ENCODE results near the gene RNF14. TPM values are rescaled to one million over a fixed set of nuclear protein-coding genes. Genes with fewer than 3 reads are reported as not detected.

The RNF14 gene
- total and polyA plus RNA-seq, 10 of the 15 experiments (the other 5 are each of a cell fraction or from before 2014, with no cell fraction given), result 13.2 to 41.8 (median 28.3) TPM

DNA sequence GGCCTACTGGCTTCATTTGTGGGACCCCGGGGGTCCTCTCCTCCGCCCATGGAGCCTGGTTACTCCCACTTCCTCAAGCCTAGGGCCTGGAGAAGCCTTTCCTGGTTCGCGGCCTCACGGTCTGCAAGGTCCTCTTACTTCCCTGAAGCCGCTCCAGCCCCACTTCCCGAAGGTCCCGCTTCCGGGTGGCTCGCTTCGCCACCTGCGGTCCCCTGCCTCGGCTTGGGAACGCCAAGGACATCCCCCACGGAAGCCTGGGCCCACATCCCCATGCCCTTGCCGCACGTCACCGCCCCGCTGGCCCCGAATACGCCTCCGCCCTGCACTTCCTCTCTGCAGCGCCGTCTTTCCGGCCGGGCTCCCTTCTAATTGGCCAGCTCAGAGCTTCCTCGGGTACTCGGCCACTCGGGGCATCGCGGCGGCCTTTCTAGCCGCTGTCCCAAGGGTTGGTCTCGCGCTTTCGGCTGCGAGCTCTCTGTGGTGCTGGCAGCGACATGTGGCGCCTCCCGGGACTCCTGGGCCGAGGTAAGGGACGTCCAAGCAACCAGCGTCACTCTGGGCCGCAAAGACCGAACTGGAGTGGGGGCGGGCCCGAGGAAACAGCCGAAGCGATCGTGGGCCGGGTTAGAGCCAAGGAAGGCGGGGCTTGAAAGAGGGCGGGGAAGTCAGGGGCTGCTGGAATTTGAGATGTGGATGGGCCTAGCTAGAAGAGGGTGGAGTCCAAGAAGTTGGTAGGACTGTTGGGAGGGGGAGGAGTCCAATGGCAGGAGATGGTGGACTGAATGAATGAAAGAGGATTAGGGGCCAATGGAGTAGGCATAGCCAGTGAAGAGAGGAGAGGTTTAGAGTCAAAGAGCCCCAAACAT lies 45.2 kb upstream of the RNF14 start, which contains the start of gene DELE1 (continued):
- no peak for TF ChIP-seq SUPT20H (IDR thresholded peaks at IDR 0.05; ENCODE audit: borderline replicate concordance, control insufficient read depth, low read depth, low read length)
- TF ChIP-seq RFX5 (IDR thresholded peaks at IDR 0.05; ENCODE audit: low read depth, low read length), result 0 out of 2 replicates have a peak, but pooled peaks have one; percentile 38
- peak; percentile 45; the same call in 1 of the 2 replicates for TF ChIP-seq CHD2 (IDR thresholded peaks at IDR 0.05; ENCODE audit: borderline replicate concordance, low read depth, low read length)
- TF ChIP-seq TCF3 (IDR thresholded peaks at IDR 0.05; ENCODE audit: borderline replicate concordance, insufficient read depth, low read depth, low read length), result 0 out of 2 replicates have a peak, but pooled peaks have one; percentile 34
- TF ChIP-seq, protein P1, sequence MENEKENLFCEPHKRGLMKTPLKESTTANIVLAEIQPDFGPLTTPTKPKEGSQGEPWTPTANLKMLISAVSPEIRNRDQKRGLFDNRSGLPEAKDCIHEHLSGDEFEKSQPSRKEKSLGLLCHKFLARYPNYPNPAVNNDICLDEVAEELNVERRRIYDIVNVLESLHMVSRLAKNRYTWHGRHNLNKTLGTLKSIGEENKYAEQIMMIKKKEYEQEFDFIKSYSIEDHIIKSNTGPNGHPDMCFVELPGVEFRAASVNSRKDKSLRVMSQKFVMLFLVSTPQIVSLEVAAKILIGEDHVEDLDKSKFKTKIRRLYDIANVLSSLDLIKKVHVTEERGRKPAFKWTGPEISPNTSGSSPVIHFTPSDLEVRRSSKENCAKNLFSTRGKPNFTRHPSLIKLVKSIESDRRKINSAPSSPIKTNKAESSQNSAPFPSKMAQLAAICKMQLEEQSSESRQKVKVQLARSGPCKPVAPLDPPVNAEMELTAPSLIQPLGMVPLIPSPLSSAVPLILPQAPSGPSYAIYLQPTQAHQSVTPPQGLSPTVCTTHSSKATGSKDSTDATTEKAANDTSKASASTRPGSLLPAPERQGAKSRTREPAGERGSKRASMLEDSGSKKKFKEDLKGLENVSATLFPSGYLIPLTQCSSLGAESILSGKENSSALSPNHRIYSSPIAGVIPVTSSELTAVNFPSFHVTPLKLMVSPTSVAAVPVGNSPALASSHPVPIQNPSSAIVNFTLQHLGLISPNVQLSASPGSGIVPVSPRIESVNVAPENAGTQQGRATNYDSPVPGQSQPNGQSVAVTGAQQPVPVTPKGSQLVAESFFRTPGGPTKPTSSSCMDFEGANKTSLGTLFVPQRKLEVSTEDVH (IDR thresholded peaks at IDR 0.05; ENCODE audit: low read depth, partially characterized antibody), result no peak
- TF ChIP-seq IRF3 (IDR thresholded peaks at IDR 0.05), result no peak
- TF ChIP-seq TARDBP (IDR thresholded peaks at IDR 0.05; ENCODE audit: borderline replicate concordance), result no peak
- no peak for TF ChIP-seq ZNF274 (IDR thresholded peaks at IDR 0.05; ENCODE audit: insufficient read depth, insufficient read length)
- TF ChIP-seq ZNF622 (IDR thresholded peaks at IDR 0.05), result no peak
- TF ChIP-seq, protein P2, sequence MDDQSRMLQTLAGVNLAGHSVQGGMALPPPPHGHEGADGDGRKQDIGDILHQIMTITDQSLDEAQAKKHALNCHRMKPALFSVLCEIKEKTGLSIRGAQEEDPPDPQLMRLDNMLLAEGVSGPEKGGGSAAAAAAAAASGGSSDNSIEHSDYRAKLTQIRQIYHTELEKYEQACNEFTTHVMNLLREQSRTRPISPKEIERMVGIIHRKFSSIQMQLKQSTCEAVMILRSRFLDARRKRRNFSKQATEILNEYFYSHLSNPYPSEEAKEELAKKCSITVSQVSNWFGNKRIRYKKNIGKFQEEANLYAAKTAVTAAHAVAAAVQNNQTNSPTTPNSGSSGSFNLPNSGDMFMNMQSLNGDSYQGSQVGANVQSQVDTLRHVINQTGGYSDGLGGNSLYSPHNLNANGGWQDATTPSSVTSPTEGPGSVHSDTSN (IDR thresholded peaks at IDR 0.05; ENCODE audit: insufficient replicate concordance, low read depth, low read length), result no peak
- no peak for TF ChIP-seq ZNF24 (IDR thresholded peaks at IDR 0.05)
- no peak for TF ChIP-seq IRF5 (IDR thresholded peaks at IDR 0.05; ENCODE audit: borderline replicate concordance)
- TF ChIP-seq ATF2 (IDR thresholded peaks at IDR 0.05; ENCODE audit: low read length), result no peak
- no peak; the same call in 1 of the 2 replicates for TF ChIP-seq MTA2 (IDR thresholded peaks at IDR 0.05; ENCODE audit: low read depth)
- TF ChIP-seq, protein P3, sequence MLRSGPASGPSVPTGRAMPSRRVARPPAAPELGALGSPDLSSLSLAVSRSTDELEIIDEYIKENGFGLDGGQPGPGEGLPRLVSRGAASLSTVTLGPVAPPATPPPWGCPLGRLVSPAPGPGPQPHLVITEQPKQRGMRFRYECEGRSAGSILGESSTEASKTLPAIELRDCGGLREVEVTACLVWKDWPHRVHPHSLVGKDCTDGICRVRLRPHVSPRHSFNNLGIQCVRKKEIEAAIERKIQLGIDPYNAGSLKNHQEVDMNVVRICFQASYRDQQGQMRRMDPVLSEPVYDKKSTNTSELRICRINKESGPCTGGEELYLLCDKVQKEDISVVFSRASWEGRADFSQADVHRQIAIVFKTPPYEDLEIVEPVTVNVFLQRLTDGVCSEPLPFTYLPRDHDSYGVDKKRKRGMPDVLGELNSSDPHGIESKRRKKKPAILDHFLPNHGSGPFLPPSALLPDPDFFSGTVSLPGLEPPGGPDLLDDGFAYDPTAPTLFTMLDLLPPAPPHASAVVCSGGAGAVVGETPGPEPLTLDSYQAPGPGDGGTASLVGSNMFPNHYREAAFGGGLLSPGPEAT (IDR thresholded peaks at IDR 0.05; ENCODE audit: low read depth), result peak; percentile 58; the same call in 1 of the 2 replicates
- no peak for TF ChIP-seq STAT3 (IDR thresholded peaks at IDR 0.05; ENCODE audit: low read depth, low read length)
- TF ChIP-seq RCOR1 (conservative IDR thresholded peaks at IDR 0.05; ENCODE audit: low read depth, low read length), result 0 out of 2 replicates have a peak, but pooled peaks have one; percentile 59
- no peak for TF ChIP-seq BRCA1 (IDR thresholded peaks at IDR 0.05; ENCODE audit: low read depth, low read length)
- TF ChIP-seq HDAC6 (IDR thresholded peaks at IDR 0.05; ENCODE audit: unreplicated experiment), result no peak
